Calu3 (cell line): ENCODE data around the gene FAM193B. TPM values are rescaled to one million over a fixed set of nuclear protein-coding genes. Genes with fewer than 3 reads are reported as not detected.

Experiments used
- BruUV-seq: library from RNA; stranded (reverse); fragments of 400-500 nt; replicated peaks from 2 replicates; lab custom pipeline; 2021; lab: Mats Ljungman, UMichigan
- CTCF ChIA-PET: fragments of 300-600 bp; sonication (Branson Sonifier 250); formaldehyde crosslinking; loops from one replicate; lab custom pipeline; 2022; ENCODE audit warnings: antibody characterized with exemption; lab: Charles Lee
- DNase-seq: peaks from one replicate; pipeline ENCODE4 v3.0.0; 2022
- H3K27ac Mint-ChIP-seq: one replicate; pipeline ENCODE4 v1.8.0; 2022; ENCODE audit warnings: mixed read lengths; ENCODE audit not compliant: unreplicated experiment
- H3K27me3 Mint-ChIP-seq: one replicate; pipeline ENCODE4 v1.8.0; 2022; ENCODE audit warnings: mixed read lengths; ENCODE audit not compliant: unreplicated experiment
- H3K36me3 Mint-ChIP-seq: one replicate; pipeline ENCODE4 v1.8.0; 2022; ENCODE audit warnings: mild to moderate bottlenecking, moderate library complexity, mixed read lengths; ENCODE audit not compliant: insufficient read depth, unreplicated experiment
- H3K4me1 Mint-ChIP-seq: one replicate; pipeline ENCODE4 v1.8.0; 2022; ENCODE audit warnings: mild to moderate bottlenecking, low read depth, mixed read lengths; ENCODE audit not compliant: unreplicated experiment
- H3K4me3 Mint-ChIP-seq: one replicate; pipeline ENCODE4 v1.8.0; 2022; ENCODE audit warnings: mild to moderate bottlenecking, low read depth, moderate library complexity, mixed read lengths; ENCODE audit not compliant: unreplicated experiment
- H3K9me3 Mint-ChIP-seq: one replicate; pipeline ENCODE4 v1.8.0; 2022; ENCODE audit warnings: low read depth, mixed read lengths; ENCODE audit not compliant: unreplicated experiment
- intact Hi-C: fragments of 100-400 bp; cut with micrococcal nuclease; formaldehyde crosslinking; loops from one replicate; pipeline ENCODE4 v1.10.0; 2022; ENCODE audit not compliant: unreplicated experiment
- total RNA-seq: library from RNA; stranded (reverse); gene quantifications from 2 replicates; pipeline ENCODE4 v1.2.3, GENCODE V29; 2022
- TF ChIP-seq, protein P1 (sequence below): fragments of 200-600 bp; IDR thresholded peaks from one replicate; pipeline ENCODE4 v1.8.0; 2022; ENCODE audit warnings: antibody characterized with exemption; ENCODE audit not compliant: unreplicated experiment

FAM193B gene
- total RNA-seq, 1 experiment from 2014 or later: 97.0 TPM

DNA sequence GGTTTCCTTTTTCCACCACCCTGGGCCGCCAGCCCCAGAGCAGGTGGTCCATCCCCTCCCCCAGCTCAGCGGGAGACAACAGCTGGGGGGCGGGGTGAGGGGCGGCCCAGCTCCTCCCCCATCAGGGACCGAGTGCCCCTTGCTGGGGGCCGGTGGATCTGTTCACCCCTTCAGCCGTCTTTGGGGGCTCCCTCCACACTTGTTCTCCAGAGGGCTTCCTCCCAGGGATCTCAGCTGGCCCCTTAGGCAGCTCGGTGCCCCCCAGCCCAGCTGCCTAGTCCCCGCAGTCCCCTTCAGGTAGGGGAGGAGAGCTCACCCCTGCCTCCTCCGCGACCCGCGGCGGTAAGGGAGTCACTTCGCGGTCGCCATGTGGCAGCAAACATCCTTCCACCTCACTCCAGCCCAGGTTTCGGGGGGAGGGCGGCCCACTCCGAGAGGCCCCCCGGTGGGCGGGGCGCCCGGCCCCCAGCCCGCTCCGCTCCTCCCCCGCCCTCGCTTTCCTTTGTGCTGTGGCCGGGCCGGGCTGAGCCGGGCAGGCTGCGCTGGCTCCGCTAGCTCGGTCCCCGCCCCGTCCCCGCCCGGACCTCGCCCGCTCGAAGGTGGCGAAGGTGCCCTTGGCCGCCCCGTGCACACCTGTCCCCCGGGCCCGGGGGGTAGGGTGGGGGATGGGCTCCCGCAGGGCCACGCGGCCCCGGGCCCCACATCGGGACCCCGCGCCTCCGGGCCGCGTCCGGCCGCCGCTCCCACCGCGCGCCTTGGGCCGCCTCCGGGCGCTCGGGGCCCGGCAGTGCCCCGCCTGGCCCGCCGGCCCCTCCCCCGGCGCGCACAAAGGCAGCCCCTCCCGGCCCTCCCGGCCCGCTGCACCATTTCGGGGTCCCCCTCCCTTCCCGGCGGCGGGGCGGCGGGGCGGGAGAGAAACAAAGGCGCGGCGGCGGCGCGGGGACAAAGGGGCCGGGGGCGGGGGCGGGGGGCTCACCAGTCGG is 81.6 kb downstream of the FAM193B start:
- Mint-ChIP-seq H3K4me1 (peaks cover 27% of the 10 kb centered on the region), H3K27me3 (no peaks in the 10 kb centered on the region), H3K4me3 (peak overlapping the region; percentile 76), H3K36me3 (peaks cover 83% of the 10 kb centered on the region), H3K27ac (peak overlapping the region; percentile 18), H3K9me3 (no peaks in the 10 kb centered on the region)
- intact Hi-C loops: no loop called here
- TF ChIP-seq, protein P1, sequence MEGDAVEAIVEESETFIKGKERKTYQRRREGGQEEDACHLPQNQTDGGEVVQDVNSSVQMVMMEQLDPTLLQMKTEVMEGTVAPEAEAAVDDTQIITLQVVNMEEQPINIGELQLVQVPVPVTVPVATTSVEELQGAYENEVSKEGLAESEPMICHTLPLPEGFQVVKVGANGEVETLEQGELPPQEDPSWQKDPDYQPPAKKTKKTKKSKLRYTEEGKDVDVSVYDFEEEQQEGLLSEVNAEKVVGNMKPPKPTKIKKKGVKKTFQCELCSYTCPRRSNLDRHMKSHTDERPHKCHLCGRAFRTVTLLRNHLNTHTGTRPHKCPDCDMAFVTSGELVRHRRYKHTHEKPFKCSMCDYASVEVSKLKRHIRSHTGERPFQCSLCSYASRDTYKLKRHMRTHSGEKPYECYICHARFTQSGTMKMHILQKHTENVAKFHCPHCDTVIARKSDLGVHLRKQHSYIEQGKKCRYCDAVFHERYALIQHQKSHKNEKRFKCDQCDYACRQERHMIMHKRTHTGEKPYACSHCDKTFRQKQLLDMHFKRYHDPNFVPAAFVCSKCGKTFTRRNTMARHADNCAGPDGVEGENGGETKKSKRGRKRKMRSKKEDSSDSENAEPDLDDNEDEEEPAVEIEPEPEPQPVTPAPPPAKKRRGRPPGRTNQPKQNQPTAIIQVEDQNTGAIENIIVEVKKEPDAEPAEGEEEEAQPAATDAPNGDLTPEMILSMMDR: no peak
- no TSS peak for BruUV-seq
- peak; percentile 63 for DNase-seq
- CTCF ChIA-PET: interaction anchor here (1.1 to 2.4 kb wide), 6 partner anchors 15 to 71 kb away, joined by 4 to 11 read pairs (median 6); partner anchors contain the start of gene PDLIM7

DNA sequence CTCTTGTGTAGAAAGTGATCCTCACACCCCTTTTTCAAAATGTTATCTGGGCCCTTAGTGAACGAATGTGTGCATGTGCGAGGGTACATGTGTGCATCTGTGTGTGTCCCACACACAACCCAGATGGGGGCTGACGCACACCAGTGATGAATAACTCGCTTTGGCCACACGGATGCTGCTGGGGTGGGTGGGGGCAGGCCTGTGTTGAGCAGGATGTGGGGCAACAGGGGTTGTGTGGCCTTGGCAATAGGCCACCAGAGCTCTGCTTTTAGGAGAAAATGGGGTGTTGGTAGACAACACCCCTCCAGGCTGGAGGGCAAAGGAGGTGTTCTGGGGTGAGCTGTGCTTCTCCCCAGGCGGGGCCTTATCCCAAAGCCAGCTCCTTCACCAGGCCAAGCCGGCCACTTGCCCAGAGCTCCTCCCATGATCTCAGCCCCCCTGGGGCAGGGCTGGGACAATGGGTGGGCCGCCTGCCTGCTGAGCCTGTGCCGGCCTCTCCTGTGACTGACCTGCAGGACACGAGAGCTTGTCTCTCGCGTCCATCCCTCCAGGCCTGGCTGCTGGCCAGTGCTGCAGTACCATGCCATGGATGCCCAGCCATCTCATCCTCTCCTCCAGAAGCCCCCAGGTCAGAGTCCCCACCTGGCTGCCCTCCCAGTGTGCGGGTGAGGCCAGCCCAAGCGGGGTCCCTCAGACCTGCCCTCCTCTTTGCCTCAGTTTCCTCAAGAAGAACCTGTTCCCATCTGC is 82.6 kb downstream of the FAM193B start:
- intact Hi-C loops: no loop called here
- DNase-seq: no peak
- TSS peak; percentile 85 for BruUV-seq
- CTCF ChIA-PET: interaction anchor here (1.4 to 2.4 kb wide), 5 partner anchors 17 to 70 kb away, joined by 4 to 11 read pairs (median 7); partner anchors contain the start of gene PDLIM7
- Mint-ChIP-seq H3K4me1 (peaks cover 26% of the 10 kb centered on the region), H3K9me3 (no peaks in the 10 kb centered on the region), H3K4me3 (peak overlapping the region; percentile 76), H3K27me3 (no peaks in the 10 kb centered on the region), H3K27ac (peak overlapping the region; percentile 18), H3K36me3 (peaks cover 87% of the 10 kb centered on the region)
- TF ChIP-seq, protein P1: no peak

DNA sequence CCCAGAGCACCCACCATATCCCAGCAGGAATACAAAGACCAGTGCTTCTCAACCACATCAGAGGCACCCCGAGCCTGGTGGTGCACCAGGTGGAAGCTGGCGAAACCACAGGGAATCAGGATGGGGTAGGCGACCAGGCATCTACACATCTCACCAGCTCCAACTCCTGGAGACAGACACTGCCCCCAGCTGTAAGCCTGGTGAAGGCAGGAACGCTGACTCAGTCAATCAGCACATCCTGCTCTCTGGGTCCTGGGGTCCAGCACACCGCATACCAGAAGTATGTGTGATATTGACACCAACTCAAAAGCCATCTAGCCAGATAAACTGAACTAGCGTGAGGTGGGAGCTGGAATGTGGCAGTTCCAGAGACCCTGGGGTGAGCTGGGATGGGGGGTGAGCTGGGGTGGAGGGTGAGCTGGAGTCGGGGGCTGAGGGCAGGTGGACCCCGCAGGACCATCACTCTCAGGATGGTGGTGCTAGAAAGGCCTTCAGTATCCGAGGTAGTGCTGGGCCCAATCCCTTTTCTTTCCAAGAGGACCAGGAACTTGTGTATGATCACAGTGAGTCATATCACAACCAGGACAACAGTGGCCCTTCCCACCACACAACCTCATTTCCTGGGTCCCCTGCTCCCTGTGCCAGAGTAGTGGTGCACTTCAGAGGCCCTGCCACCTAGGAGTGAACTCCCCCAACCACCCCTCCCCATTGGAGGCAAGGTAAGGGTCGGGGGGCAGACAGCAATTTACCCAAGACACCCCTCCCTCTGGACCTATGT is 83.4 kb downstream of the FAM193B start:
- intact Hi-C loops: no loop called here
- H3K4me3 Mint-ChIP-seq: peak overlapping the region; percentile 76
- TF ChIP-seq, protein P1: no peak
- peak; percentile 40 for DNase-seq
- peaks cover 26% of the 10 kb centered on the region for H3K4me1 Mint-ChIP-seq
- H3K27me3 Mint-ChIP-seq: no peaks in the 10 kb centered on the region
- H3K27ac Mint-ChIP-seq: no peak overlapping the region
- CTCF ChIA-PET: interaction anchor here (1.6 to 2.4 kb wide), 3 partner anchors 25 to 69 kb away, joined by 5 to 11 read pairs (median 10); partner anchors contain the start of gene PDLIM7
- peaks cover 86% of the 10 kb centered on the region for H3K36me3 Mint-ChIP-seq
- H3K9me3 Mint-ChIP-seq: no peaks in the 10 kb centered on the region
- BruUV-seq: TSS peak; percentile 26

Other genes starting within 250 kb of the FAM193B start
- gene MXD3, start 242.7 kb downstream of the FAM193B start, total RNA-seq: 24.3 and 36.3 TPM in 2 replicates
- gene LMAN2, start 202.9 kb downstream of the FAM193B start, total RNA-seq: 278 and 305 TPM in 2 replicates
- gene RGS14, start 196.6 kb downstream of the FAM193B start, total RNA-seq: 12.9 and 13.0 TPM in 2 replicates
- 0.19 and 0.64 TPM in 2 replicates for gene SLC34A1, start 170.1 kb downstream of the FAM193B start, total RNA-seq
- not detected in 2 replicates for gene PFN3, start 153.9 kb downstream of the FAM193B start, total RNA-seq
- 14.3 and 20.2 TPM in 2 replicates for gene F12, start 145.0 kb downstream of the FAM193B start, total RNA-seq
- 64.6 and 72.6 TPM in 2 replicates for gene GRK6, start 127.9 kb downstream of the FAM193B start, total RNA-seq
- gene PRR7, start 107.7 kb downstream of the FAM193B start, total RNA-seq: 25.2 and 27.6 TPM in 2 replicates
- gene DBN1, start 80.9 kb downstream of the FAM193B start, total RNA-seq: 207 and 218 TPM in 2 replicates
- 400 and 420 TPM in 2 replicates for gene PDLIM7, start 57.0 kb downstream of the FAM193B start, total RNA-seq
- 14.5 and 15.7 TPM in 2 replicates for gene DOK3, start 44.7 kb downstream of the FAM193B start, total RNA-seq
- 101 and 132 TPM in 2 replicates for gene DDX41, start 37.6 kb downstream of the FAM193B start, total RNA-seq
- gene TMED9, start 37.6 kb upstream of the FAM193B start, total RNA-seq: 275 and 294 TPM in 2 replicates
- 48.8 and 55.7 TPM in 2 replicates for gene B4GALT7, start 45.6 kb upstream of the FAM193B start, total RNA-seq
- 4.3 and 8.4 TPM in 2 replicates for gene FAM153A, start 228.3 kb upstream of the FAM193B start, total RNA-seq